ENCODE measurements around the gene ROPN1L.

Gene ROPN1L

GRCh38 chr5:10478436-10478835 is 36.8 kb downstream of the ROPN1L start:
- Histone ChIP-seq H3K4me3 (ENCODE audit: low read length) (no peak overlapping the region), H3K9ac (ENCODE audit: low read length) (no peak overlapping the region), H3K36me3 (ENCODE audit: control insufficient read depth, insufficient read depth, low read length) (no peaks in the 10 kb centered on the region), H3K4me1 (ENCODE audit: control insufficient read depth, insufficient read depth, low read length) (no peaks in the 10 kb centered on the region), H3K27me3 (ENCODE audit: control insufficient read depth, insufficient read depth, low read length) (no peaks in the 10 kb centered on the region), H3K27ac (ENCODE audit: low read depth, low read length) (no peak overlapping the region)

- no peaks in the 10 kb centered on the region for H3K36me3 ChIP-seq (ENCODE audit: control insufficient read depth, insufficient read depth, low read length)
- no peaks in the 10 kb centered on the region for H3K27me3 ChIP-seq (ENCODE audit: control insufficient read depth, insufficient read depth, low read length)
- H3K27ac ChIP-seq (ENCODE audit: low read depth, low read length) = no peak overlapping the region
- H3K4me3 ChIP-seq (ENCODE audit: low read length) = no peak overlapping the region
- H3K9ac ChIP-seq (ENCODE audit: low read length) = no peak overlapping the region
- no peaks in the 10 kb centered on the region for H3K4me1 ChIP-seq (ENCODE audit: control insufficient read depth, insufficient read depth, low read length)
Observed at GRCh38 chr5:10479154-10479721, 37.6 kb downstream of the ROPN1L start.

- H3K9ac ChIP-seq (ENCODE audit: low read length) = no peak overlapping the region
- H3K27me3 ChIP-seq (ENCODE audit: control insufficient read depth, insufficient read depth, low read length) = no peaks in the 10 kb centered on the region
- H3K36me3 ChIP-seq (ENCODE audit: control insufficient read depth, insufficient read depth, low read length) = no peaks in the 10 kb centered on the region
- no peaks in the 10 kb centered on the region for H3K4me1 ChIP-seq (ENCODE audit: control insufficient read depth, insufficient read depth, low read length)
- no peak overlapping the region for H3K27ac ChIP-seq (ENCODE audit: low read depth, low read length)
- no peak overlapping the region for H3K4me3 ChIP-seq (ENCODE audit: low read length)
Observed at GRCh38 chr5:10480237-10480985, 38.7 kb downstream of the ROPN1L start.

DNA sequence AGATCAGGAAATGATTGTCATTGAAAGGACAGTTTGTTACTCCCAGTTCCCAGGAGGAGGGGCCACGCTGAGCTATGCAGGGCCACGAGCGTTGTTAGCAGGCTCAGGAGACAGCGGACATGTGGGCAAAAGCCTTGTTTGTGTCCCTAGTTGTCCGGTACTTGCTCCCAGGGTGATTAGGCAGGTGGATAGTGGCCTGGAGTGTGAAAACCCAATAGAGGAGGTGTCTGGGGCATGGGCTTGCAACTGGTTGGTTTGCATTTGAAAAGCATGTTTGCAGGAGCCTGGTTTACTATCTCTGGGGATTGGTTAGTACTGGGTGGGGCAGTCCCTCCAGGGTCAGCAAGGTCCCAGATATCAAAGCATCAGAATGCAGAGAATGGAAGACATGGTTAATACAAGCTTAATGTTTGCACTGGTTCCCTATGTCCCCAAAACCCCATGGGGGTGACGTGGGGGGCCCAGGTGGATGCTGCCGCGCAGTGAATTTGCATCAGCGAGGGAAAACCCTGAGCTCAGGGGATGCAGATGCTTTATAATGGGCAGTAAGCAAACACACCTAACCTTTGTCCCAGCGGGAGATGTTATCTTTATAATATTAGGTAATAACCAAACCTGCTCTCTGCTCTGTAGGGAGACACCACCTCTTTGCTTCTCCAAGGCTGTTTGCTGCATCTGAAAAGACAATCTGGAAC is 39.7 kb downstream of the ROPN1L start:
- Histone ChIP-seq H3K27me3 (ENCODE audit: control insufficient read depth, insufficient read depth, low read length) (no peaks in the 10 kb centered on the region), H3K4me1 (ENCODE audit: control insufficient read depth, insufficient read depth, low read length) (no peaks in the 10 kb centered on the region), H3K9ac (ENCODE audit: low read length) (no peak overlapping the region), H3K36me3 (ENCODE audit: control insufficient read depth, insufficient read depth, low read length) (no peaks in the 10 kb centered on the region), H3K4me3 (ENCODE audit: low read length) (no peak overlapping the region), H3K27ac (ENCODE audit: low read depth, low read length) (no peak overlapping the region)

DNA sequence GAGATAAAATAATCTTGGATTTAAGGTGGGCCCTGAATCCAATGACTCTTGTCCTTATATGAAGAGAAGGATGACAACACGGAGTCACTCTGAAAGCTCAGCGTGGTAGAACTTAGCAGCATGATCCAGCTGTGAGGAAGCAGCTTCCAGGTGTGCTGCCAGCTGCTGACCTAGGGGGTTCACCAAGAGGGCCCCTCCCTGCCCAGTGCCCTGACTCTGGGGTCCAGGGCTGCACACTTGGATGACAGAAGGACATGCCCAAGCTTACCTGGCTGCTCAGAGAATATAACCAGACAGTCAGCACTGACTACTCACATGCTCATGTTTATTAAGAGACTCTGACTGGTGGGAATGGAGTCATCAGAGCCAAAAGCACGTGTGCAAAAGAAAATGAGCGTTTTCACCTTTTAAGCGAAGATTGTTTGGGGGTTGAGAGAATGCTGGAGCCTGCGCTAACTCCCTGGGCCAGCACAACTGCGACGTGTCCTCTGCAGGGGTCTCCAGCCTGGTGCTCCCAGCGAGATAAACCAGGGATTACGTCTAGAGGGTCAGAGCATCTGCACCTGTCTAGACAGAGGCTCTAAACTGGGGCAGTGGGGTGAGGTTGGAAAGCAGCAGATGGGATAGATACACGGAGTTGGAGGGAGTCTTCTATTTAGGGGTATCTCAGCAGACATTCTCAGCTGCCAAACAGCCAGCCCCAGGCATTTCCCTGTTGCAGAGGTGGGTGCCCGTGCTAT is 41.3 kb downstream of the ROPN1L start:
- no peak overlapping the region for H3K27ac ChIP-seq (ENCODE audit: low read depth, low read length)
- no peak overlapping the region for H3K9ac ChIP-seq (ENCODE audit: low read length)
- H3K4me1 ChIP-seq (ENCODE audit: control insufficient read depth, insufficient read depth, low read length) = no peaks in the 10 kb centered on the region
- H3K4me3 ChIP-seq (ENCODE audit: low read length) = no peak overlapping the region
- H3K27me3 ChIP-seq (ENCODE audit: control insufficient read depth, insufficient read depth, low read length) = no peaks in the 10 kb centered on the region
- no peaks in the 10 kb centered on the region for H3K36me3 ChIP-seq (ENCODE audit: control insufficient read depth, insufficient read depth, low read length)

GRCh38 chr5:10484774-10485141 is 43.1 kb downstream of the ROPN1L start:
- H3K36me3 ChIP-seq (ENCODE audit: control insufficient read depth, insufficient read depth, low read length) = no peaks in the 10 kb centered on the region
- H3K27ac ChIP-seq (ENCODE audit: low read depth, low read length) = no peak overlapping the region
- no peak overlapping the region for H3K9ac ChIP-seq (ENCODE audit: low read length)
- H3K4me3 ChIP-seq (ENCODE audit: low read length) = no peak overlapping the region
- H3K4me1 ChIP-seq (ENCODE audit: control insufficient read depth, insufficient read depth, low read length) = no peaks in the 10 kb centered on the region
- no peaks in the 10 kb centered on the region for H3K27me3 ChIP-seq (ENCODE audit: control insufficient read depth, insufficient read depth, low read length)

DNA sequence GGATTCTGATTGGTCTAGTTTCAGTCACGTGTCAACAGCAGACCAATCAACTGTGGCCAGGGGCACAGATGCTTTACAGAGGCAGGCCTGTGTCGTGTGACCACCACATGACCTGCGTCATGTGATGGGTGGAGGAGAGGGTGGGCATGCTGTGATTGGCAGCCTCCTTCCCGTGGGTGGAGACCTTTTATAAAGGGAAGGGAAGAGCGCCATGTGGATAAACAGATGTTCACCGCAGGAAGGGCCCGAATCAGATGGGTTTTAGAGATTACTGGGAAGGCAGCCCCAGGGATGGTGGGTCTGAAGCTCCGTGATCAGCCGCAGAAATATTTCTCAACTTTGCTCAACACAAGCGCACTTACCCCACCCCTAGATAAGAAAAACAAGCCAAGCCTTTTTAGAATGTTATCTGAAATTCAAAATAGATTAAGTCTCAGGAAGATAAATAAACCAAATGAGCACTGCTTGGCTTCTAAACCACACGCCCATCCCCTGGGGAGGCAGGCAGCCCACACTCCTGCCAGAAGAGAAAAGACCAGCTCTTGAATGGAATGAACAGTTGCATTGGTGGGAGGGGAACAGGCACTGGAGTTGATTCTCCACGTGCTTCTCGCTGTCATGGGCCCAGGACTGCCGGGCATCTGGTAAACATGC is 43.6 kb downstream of the ROPN1L start:
- Histone ChIP-seq H3K27ac (ENCODE audit: low read depth, low read length) (no peak overlapping the region), H3K4me1 (ENCODE audit: control insufficient read depth, insufficient read depth, low read length) (no peaks in the 10 kb centered on the region), H3K27me3 (ENCODE audit: control insufficient read depth, insufficient read depth, low read length) (no peaks in the 10 kb centered on the region), H3K9ac (ENCODE audit: low read length) (no peak overlapping the region), H3K4me3 (ENCODE audit: low read length) (no peak overlapping the region), H3K36me3 (ENCODE audit: control insufficient read depth, insufficient read depth, low read length) (no peaks in the 10 kb centered on the region)

- Histone ChIP-seq H3K4me3 (ENCODE audit: low read length) (no peak overlapping the region), H3K36me3 (ENCODE audit: control insufficient read depth, insufficient read depth, low read length) (no peaks in the 10 kb centered on the region), H3K27ac (ENCODE audit: low read depth, low read length) (no peak overlapping the region)
Observed at GRCh38 chr5:10485897-10486296, 44.2 kb downstream of the ROPN1L start.

GRCh38 chr5:10486511-10487344 is 45.0 kb downstream of the ROPN1L start:
- H3K27ac ChIP-seq (ENCODE audit: low read depth, low read length) = no peak overlapping the region
- no peaks in the 10 kb centered on the region for H3K4me1 ChIP-seq (ENCODE audit: control insufficient read depth, insufficient read depth, low read length)
- no peak overlapping the region for H3K9ac ChIP-seq (ENCODE audit: low read length)
- H3K4me3 ChIP-seq (ENCODE audit: low read length) = no peak overlapping the region
- H3K27me3 ChIP-seq (ENCODE audit: control insufficient read depth, insufficient read depth, low read length) = no peaks in the 10 kb centered on the region
- no peaks in the 10 kb centered on the region for H3K36me3 ChIP-seq (ENCODE audit: control insufficient read depth, insufficient read depth, low read length)

More at GRCh38 chr5:10485897-10486296, 44.2 kb downstream of the ROPN1L start:
- H3K4me1 ChIP-seq (ENCODE audit: control insufficient read depth, insufficient read depth, low read length) = no peaks in the 10 kb centered on the region
- H3K27me3 ChIP-seq (ENCODE audit: control insufficient read depth, insufficient read depth, low read length) = no peaks in the 10 kb centered on the region
- H3K9ac ChIP-seq (ENCODE audit: low read length) = no peak overlapping the region

- Histone ChIP-seq H3K27ac (ENCODE audit: low read depth, low read length) (no peak overlapping the region), H3K4me3 (ENCODE audit: low read length) (no peak overlapping the region), H3K27me3 (ENCODE audit: control insufficient read depth, insufficient read depth, low read length) (no peaks in the 10 kb centered on the region), H3K36me3 (ENCODE audit: control insufficient read depth, insufficient read depth, low read length) (no peaks in the 10 kb centered on the region), H3K9ac (ENCODE audit: low read length) (no peak overlapping the region), H3K4me1 (ENCODE audit: control insufficient read depth, insufficient read depth, low read length) (no peaks in the 10 kb centered on the region)
Observed at GRCh38 chr5:10488144-10488543, 46.5 kb downstream of the ROPN1L start.

DNA sequence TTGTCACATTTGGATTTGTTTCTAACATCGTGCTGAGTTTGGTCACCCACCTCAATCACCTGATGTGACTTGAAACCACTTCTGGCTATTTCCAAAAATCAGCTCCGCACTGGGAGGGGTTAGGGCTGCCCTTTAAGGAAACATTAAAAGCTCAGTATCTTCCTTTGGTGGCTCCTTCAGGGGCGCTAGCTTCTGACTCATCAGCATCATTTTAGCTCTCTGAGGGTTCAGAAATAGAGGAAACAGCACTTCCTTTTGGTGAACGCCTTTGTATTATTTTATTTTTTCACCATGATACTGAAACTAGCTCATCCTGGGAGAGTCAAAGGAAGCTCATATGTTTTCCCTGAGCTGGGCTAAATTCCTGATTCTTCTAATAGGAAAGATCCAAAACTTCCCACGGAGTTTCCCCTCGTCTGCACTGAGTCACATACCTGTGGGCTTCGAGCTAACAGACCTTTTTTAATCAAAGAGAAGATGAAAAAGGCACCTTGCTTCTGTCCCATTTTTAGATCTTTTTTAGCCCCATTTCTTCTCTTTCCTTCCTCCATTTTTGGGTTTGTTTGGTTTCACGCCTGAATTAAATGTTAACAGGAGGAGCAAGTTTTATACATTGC is 48.2 kb downstream of the ROPN1L start:
- Histone ChIP-seq H3K4me3 (ENCODE audit: low read length) (no peak overlapping the region), H3K36me3 (ENCODE audit: control insufficient read depth, insufficient read depth, low read length) (no peaks in the 10 kb centered on the region), H3K9ac (ENCODE audit: low read length) (no peak overlapping the region), H3K4me1 (ENCODE audit: control insufficient read depth, insufficient read depth, low read length) (no peaks in the 10 kb centered on the region), H3K27ac (ENCODE audit: low read depth, low read length) (no peak overlapping the region), H3K27me3 (ENCODE audit: control insufficient read depth, insufficient read depth, low read length) (no peaks in the 10 kb centered on the region)
